Parathyroid adenoma (tissue), 2 donors: ENCODE measurements around the gene AUTS2.

Experiments used
- H2AFZ ChIP-seq: fragments of 300-600 bp; sonication (generic); one replicate; pipeline ENCODE4 v1.7.0; 2017; ENCODE audit warnings: antibody characterized with exemption, mild to moderate bottlenecking
- H3K27ac ChIP-seq: fragments of 300-600 bp; sonication (generic); one replicate; pipeline ENCODE4 v1.7.0; 2017
- H3K27me3 ChIP-seq: fragments of 300-600 bp; sonication (generic); one replicate; pipeline ENCODE4 v1.7.0; 2017; ENCODE audit warnings: low read length; ENCODE audit not compliant: control insufficient read depth, insufficient read depth
- H3K36me3 ChIP-seq: fragments of 300-600 bp; sonication (generic); one replicate; pipeline ENCODE4 v1.7.0; 2017; ENCODE audit warnings: low read length; ENCODE audit not compliant: control insufficient read depth, insufficient read depth
- H3K4me1 ChIP-seq: fragments of 300-600 bp; sonication (generic); one replicate; pipeline ENCODE4 v1.7.0; 2017; ENCODE audit warnings: control low read depth
- H3K4me2 ChIP-seq: fragments of 300-600 bp; sonication (generic); one replicate; pipeline ENCODE4 v1.7.0; 2017; ENCODE audit warnings: low read length
- H3K4me3 ChIP-seq: fragments of 300-600 bp; sonication (generic); one replicate; pipeline ENCODE4 v1.7.0; 2017; ENCODE audit warnings: low read depth, low read length
- H3K79me2 ChIP-seq: fragments of 300-600 bp; sonication (generic); one replicate; pipeline ENCODE4 v1.7.0; 2017; ENCODE audit warnings: control low read depth
- H3K9ac ChIP-seq: fragments of 300-600 bp; sonication (generic); one replicate; pipeline ENCODE4 v1.7.0; 2017; ENCODE audit warnings: mild to moderate bottlenecking
- H3K9me3 ChIP-seq: fragments of 300-600 bp; sonication (generic); one replicate; pipeline ENCODE4 v1.7.0; 2017; ENCODE audit warnings: low read length; ENCODE audit not compliant: control insufficient read depth
- TF ChIP-seq, protein P1 (sequence below): fragments of 300-600 bp; sonication (generic); IDR thresholded peaks from one replicate; pipeline ENCODE4 v1.7.0; 2017; ENCODE audit warnings: antibody characterized with exemption, mild to moderate bottlenecking
- donor health status: primary hyperparathyroidism.

Gene AUTS2

GRCh38 chr7:69742237-69742636 is 144.0 kb downstream of the AUTS2 start:
- no peak overlapping the region for H3K4me2 ChIP-seq
- no peak overlapping the region for H3K9ac ChIP-seq
- no peaks in the 10 kb centered on the region for H3K9me3 ChIP-seq
- no peaks in the 10 kb centered on the region for H3K27me3 ChIP-seq
- TF ChIP-seq, protein P1, sequence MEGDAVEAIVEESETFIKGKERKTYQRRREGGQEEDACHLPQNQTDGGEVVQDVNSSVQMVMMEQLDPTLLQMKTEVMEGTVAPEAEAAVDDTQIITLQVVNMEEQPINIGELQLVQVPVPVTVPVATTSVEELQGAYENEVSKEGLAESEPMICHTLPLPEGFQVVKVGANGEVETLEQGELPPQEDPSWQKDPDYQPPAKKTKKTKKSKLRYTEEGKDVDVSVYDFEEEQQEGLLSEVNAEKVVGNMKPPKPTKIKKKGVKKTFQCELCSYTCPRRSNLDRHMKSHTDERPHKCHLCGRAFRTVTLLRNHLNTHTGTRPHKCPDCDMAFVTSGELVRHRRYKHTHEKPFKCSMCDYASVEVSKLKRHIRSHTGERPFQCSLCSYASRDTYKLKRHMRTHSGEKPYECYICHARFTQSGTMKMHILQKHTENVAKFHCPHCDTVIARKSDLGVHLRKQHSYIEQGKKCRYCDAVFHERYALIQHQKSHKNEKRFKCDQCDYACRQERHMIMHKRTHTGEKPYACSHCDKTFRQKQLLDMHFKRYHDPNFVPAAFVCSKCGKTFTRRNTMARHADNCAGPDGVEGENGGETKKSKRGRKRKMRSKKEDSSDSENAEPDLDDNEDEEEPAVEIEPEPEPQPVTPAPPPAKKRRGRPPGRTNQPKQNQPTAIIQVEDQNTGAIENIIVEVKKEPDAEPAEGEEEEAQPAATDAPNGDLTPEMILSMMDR = no peak
- H3K4me1 ChIP-seq = no peaks in the 10 kb centered on the region
- no peaks in the 10 kb centered on the region for H3K79me2 ChIP-seq
- H3K4me3 ChIP-seq = no peak overlapping the region
- H3K27ac ChIP-seq = no peak overlapping the region
- H3K36me3 ChIP-seq = no peaks in the 10 kb centered on the region
- H2AFZ ChIP-seq = no peak overlapping the region

- Histone ChIP-seq H3K79me2 (no peaks in the 10 kb centered on the region), H3K27ac (no peak overlapping the region), H3K36me3 (no peaks in the 10 kb centered on the region), H3K27me3 (no peaks in the 10 kb centered on the region), H3K9ac (no peak overlapping the region), H3K9me3 (no peaks in the 10 kb centered on the region), H3K4me1 (no peaks in the 10 kb centered on the region), H2AFZ (no peak overlapping the region), H3K4me3 (no peak overlapping the region), H3K4me2 (no peak overlapping the region)
- TF ChIP-seq, protein P1 = no peak
Measured at GRCh38 chr7:69743436-69743835, 145.2 kb downstream of the AUTS2 start.

- Histone ChIP-seq H3K4me3 (no peak overlapping the region), H3K79me2 (no peaks in the 10 kb centered on the region), H3K27ac (no peak overlapping the region), H3K36me3 (no peaks in the 10 kb centered on the region), H3K9me3 (no peaks in the 10 kb centered on the region), H3K4me2 (no peak overlapping the region), H3K4me1 (no peaks in the 10 kb centered on the region), H2AFZ (no peak overlapping the region), H3K9ac (no peak overlapping the region), H3K27me3 (no peaks in the 10 kb centered on the region)
- TF ChIP-seq, protein P1 = no peak
Measured at GRCh38 chr7:69744026-69744425, 145.8 kb downstream of the AUTS2 start.

- Histone ChIP-seq H3K36me3 (no peaks in the 10 kb centered on the region), H3K4me3 (no peak overlapping the region), H3K9me3 (no peaks in the 10 kb centered on the region), H3K27ac (no peak overlapping the region), H2AFZ (no peak overlapping the region), H3K9ac (no peak overlapping the region), H3K4me1 (no peaks in the 10 kb centered on the region), H3K79me2 (no peaks in the 10 kb centered on the region), H3K4me2 (no peak overlapping the region), H3K27me3 (no peaks in the 10 kb centered on the region)
- TF ChIP-seq, protein P1 = no peak
Measured at GRCh38 chr7:69746383-69746782, 148.1 kb downstream of the AUTS2 start.

GRCh38 chr7:69747144-69747543 is 148.9 kb downstream of the AUTS2 start:
- Histone ChIP-seq H3K27ac (no peak overlapping the region), H3K4me3 (no peak overlapping the region), H3K4me2 (no peak overlapping the region), H3K9me3 (no peaks in the 10 kb centered on the region), H3K36me3 (no peaks in the 10 kb centered on the region), H2AFZ (no peak overlapping the region), H3K79me2 (no peaks in the 10 kb centered on the region), H3K4me1 (no peaks in the 10 kb centered on the region), H3K9ac (no peak overlapping the region), H3K27me3 (no peaks in the 10 kb centered on the region)
- TF ChIP-seq, protein P1 = no peak
